Measurements from ENCODE around the gene SPAG5.
"Not testable (repeated sequence)": the region's sequence is repeated elsewhere in the genome, so short reads cannot be mapped to it uniquely, and the experiment has no call there.

Gene SPAG5

DNA sequence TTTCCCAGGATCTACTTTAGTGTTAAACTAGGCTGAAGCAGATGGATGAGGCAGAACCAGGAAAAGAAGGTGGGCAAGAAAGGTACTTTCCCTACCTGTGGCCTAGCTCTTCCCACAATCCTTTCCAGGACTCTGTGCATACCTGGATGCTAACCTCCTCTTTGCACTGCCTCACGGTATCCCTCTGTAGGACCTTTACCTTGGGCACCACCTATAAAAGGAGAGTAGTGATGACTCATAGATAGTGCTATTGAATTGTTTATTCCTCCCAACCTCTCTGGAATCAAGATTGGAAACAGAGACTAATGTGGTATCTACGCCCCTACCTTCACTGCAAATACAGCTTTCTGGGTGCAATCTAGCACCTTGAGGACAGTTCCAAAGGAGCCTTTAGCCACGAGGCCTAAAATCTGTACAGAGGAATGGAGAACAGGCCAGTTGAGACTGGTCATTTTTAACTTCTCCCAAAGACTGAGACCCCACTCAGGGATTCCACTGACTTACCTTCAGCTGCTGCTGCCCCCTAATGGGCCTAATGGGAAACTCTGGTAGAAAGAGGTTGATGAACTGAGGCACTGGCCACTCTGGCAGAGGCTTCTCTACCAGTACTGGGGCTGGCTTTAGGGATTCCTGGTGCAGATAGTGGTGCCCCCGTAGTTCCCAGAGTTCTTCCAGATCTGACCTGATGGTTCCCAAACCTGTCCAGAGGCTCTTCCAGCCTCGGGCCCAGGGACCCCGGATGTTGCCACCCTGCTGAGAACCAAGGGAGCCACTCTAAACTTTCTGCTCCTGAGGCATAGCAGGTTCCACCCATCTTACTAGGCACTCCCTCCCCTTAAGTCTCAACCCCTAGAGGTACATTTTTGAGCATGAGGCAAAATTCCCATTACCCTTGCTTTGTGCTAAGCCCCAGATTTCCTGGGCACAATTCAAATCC lies 14.4 kb upstream of the SPAG5 start:
- DNase-seq (ENCODE audit: low read depth) = no peak

DNA sequence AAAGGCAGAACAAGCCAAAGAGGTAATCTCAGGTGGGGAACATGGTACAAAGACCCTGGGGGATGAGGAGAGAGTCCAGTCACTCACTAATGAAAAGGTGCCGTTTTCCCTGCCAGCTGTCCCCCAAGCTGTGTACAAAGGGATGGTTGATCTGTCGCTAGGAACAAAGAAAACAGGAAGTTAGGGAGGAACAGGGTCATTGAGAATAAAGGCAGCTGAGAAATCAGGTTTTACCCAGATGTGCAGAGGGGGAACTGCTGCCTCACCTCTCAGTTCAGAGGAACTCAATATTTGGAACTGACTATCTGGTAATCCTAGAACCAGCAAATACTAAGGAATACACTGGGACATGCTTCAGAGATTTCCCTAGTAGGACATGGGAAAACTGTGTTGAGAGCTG lies 13.7 kb upstream of the SPAG5 start:
- no peak for DNase-seq (ENCODE audit: low read depth)

DNA sequence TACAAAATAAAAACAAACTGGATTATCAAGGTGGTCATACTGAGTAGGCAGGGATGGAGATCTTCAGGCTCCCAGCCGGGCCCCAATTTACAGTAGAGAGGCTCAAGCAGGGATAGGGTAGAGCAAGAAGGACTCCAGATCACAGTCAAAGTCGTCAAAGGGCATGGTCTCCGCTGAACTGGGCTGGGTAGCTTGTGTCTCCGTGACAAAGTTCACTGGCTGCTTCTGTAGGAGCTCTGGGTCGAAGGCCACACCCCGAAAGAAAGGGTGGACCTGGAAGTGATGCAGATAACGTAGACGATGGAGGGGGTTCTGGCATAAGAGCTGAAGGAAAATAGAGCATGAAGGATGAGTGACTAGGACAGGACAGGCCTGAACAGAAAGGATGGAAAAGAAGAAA lies 11.6 kb upstream of the SPAG5 start:
- DNase-seq (ENCODE audit: low read depth) = no peak

DNA sequence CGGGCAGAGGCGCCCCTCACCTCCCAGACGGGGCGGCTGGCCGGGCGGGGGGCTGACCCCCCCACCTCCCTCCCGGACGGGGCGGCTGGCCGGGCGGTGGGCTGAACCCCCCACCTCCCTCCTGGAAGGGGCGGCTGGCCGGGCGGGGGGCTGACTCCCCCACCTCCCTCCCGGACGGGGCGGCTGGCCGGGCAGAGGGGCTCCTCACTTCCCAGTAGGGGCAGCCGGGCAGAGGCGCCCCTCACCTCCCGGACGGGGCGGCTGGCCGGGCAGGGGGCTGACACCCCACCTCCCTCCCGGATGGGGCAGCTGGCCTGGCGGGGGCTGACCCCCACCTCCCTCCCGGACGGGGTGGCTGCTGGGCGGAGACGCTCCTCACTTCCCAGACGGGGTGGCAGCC lies 5.2 kb upstream of the SPAG5 start:
- not testable (repeated sequence) for DNase-seq (ENCODE audit: low read depth)

DNA sequence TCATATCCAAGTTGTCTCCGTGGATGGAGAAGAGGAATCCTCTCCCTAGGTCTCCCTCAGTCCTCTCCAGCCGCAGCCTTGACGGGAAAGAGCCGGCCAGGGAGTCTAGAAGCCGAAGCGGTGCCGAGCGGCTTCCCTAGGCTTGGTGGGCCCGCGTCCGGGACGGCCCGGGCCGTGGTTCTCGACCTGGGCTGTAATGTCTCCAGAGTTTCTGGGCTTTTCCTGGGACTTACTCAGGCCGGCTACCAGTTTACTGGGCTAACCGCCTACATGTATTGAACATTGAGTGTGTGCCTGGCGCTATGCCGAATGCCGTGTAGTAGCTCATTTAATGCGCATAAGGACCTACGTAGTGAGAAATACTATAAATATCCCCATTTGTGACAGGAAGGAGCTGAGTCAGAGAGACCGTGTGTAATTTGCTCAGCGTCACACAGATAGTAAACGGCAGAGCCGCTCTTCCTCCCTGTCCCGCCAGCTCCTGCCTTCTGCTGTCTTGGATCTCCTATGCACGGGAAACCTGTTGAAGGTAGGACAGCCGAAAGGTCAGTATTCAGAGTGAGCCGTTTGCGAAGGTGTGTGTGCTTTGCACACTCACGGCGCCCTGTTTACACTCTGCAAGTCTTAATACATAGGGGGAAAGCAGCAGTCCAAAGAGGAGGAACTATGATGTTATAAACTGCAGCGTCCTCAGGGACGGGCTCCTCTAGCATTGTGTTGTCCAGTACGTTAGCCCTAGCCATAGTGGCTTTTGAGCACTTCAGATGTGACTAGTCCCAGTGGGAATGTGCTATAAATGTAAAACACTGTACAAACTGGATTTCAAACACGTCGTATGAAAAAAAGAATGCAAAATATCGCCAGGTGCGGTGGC lies 723 bp upstream of the SPAG5 start:
- DNase-seq (ENCODE audit: low read depth) = peak; percentile 19

DNA sequence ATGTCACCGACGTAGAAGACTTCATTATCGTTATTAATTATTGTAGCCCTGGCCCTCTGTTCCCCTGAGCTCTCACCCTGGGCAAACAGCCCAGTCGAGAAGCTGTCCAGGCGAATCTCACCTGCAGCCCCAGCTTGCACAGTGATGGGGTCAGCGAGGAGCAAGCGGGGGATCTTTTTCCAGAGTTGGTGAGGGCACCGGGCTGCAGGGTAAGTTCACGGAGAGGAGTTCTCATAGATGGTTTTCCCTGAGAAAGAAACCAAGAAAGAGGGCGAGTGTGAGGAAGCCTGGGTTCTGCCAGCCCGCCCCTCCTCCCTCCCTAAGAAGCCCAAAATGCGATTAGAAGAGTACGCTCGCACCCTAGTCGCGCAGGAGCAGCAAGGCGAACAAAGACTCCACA lies 436 bp downstream of the SPAG5 start:
- no peak for DNase-seq (ENCODE audit: low read depth)

DNA sequence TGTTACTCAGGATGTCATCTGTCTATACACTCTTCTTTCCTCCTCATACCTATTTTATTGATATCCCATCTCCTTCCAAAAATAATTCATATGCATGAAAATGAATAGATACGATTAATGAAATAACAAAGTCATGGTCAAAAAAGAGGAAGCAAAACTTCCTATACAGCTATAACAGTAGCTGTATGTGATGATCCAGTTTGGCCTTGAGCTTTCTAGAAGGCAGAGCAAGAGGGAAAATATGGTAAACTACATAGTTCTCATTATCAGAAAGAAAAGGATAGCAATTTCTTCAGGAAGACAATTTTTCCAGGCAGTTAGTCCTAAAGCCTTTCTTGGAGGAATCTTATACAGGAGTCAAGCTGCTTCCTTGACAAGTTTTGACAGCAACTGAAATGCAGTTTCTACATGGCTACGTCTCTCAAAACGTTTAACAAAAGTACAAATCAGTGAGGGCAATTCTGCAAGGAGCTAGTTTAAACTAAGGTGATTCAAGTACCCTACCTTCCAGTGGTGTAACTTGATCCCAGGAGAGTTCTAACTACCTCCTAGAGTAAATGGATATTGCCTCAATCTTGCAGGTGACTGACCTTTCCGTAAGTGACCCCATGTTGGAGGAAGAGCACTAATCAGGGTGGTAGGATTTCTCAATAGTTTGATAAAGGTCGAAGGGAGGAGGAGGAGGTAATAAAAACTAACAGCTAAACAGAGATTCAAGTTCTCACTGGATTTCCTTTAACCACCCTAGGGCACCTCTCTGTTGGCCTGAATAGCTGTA lies 1.0 kb downstream of the SPAG5 start:
- no peak for DNase-seq (ENCODE audit: low read depth)

DNA sequence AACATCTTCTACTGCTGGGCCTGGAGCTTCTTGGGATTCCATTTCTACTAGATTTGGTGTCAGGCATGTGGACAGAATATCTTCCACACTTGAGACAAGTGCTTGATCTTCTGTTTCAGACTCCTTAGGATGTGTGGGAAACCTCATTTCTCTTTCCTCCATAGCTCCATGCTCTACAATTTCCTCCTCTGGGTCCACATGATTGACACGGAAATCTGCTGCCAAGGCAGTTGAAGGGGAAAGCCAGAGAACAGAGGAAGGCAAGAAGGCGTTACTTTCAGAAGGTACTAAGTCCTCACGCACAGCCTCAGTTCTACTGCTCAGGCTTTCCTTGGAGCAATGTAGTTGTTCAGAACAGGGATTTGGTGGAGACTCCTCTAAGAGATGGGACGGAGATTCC lies 6.6 kb downstream of the SPAG5 start:
- no peak for DNase-seq (ENCODE audit: low read depth)

DNA sequence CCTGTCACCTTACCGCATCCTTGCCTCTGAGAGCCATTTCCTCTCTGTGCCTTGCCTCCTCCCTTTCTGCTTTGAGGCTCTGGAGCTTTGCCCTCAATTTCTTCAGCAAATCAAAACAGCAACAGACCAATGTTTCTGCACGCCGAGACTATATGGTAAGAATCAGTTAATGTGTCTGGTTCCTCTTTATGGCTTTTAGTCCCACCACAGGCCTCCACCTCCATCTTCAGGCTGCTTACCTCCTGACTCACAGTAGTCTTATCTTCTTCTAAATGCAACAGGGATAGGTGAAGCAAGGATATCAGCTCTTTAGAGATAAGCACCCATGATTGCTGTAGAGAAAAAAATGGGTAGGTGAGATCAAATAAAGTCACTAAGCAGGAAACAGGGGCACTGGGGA lies 13.0 kb downstream of the SPAG5 start:
- DNase-seq (ENCODE audit: low read depth) = no peak

DNA sequence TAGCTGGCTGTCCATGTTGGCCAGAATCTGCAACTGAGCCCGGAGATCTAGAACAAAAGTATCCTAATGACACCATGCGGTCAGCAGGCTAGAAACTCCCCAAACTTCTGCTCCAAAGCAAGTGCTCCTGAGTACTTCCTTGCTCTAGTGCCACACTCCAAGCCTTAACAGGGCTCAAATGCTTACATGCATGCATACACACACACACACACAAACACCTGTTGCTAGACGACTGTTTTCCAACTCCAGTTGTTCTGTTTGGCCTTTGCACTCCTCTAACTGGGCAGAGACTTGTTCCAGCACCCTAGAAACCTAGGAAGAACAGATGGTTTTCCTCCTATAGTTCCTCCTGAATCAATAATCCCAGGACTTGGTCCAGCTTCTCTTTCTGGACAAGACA lies 14.4 kb downstream of the SPAG5 start:
- no peak for DNase-seq (ENCODE audit: low read depth)

DNA sequence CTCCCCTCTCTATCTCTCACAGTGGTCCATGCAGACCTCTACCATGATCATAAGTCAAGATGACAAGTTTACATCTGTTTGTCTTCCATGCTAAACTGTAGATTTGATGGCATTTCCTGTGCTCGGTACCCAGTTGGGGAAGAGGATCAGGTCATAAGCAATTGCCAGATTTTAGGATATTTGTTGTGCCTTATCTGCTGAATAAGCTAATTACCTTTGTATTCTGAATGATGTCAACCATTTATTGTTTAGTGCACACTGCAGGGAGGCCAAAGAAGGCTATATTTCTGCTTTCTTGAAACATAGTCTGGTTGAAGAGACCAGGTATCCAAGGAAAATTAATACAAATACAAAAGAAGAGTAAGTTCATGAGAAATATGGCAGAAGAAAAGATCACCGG lies 16.3 kb downstream of the SPAG5 start:
- DNase-seq (ENCODE audit: low read depth) = no peak

DNA sequence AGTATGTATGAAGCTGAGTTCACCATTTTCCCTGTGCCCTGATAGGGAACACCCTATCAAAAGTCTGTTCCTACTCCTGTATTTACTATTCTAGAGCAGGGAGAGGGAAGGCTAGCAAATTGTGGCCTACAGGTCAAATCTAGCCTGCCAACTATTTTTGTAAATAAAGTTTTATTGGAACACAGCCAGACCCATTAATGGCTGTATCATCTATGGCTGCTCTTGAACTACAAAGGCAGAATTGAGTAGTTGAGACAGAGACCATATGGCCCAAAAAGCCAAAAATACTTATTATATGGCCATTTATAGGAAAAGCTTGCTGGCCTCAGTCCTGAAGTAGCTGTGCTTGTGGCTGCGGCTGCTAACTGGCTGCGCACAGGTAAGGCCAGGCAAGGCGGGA lies 17.9 kb downstream of the SPAG5 start:
- no peak for DNase-seq (ENCODE audit: low read depth)

DNA sequence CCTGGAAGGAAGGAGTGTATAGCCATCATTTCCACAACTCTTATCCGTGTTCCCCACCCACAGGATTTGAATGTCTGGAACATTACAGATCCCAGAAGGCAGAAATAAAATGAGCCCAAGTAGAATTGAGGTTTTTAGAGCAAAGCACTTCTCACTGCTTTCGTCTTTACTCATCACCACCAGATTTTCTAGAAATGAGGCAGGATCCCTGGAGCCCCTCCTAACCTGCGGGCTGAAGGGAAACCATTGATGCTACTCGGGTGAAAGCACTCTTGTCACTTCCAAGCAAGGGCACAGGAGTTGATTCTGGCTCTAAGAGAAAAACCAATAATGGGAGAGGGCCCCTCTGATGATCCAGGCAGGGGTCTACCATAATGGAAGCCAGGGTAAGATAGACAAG lies 19.3 kb downstream of the SPAG5 start:
- DNase-seq (ENCODE audit: low read depth) = no peak

DNA sequence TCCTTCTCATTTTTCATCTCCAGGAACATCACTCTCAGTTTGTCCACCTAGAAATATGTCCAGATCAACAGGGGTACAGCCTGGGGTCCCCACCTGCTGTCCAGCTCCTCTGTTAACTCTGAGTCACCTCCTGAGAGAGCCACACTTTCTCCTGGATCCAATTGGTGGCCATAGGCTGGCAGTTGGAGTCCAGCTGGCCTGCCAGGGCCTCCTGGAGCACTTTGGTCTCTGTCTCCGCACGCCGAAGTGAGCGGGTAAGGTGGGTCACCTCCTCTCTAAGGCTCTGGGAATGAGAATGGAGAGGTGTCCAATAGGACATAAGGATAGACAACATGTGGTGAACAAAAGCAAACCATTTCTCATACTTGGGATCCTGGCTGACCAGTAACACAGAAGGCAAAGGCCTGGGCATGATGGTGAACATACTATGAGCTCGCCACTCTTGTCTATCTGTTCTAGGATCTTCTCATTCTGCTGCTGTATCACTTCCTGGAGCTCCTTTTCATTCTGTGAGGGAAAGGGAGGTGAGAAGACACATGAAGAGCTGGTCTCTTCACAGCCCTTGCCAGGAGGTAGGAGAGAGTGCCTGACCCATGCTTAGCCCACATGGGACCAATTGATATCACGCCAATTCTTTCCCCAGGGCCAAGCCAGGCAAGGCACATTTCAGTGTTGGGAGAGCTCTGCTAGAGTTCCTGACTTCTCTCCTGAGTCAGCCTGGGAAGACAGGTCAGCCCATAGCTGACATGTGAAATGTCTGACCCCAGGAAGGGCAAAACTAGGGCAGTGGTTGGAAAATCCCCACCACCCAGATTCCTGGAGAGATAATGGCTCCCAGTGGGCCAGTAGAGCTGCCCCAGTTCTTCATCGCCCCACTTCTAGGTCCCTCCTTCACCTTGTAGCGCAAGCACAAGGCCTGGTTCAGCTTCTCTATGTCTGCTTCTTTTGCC lies 20.3 kb downstream of the SPAG5 start:
- no peak for DNase-seq (ENCODE audit: low read depth)

DNA sequence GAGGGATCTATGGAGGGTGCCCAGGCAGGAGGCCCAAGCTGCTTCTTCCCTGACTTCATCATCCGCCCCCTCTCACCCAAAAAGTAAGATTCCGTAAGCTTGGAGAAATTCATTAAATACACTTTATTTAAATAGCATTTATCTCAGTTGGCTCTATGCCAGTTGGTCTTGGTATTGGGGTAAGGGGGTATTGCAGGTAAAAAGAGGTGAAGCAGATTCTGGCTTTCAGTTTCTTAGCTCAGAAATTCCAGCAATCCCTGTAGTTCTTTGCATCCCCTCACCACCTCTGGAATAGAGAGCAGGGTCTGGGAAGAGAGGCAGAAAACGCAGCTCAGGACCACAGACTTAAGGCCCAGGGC lies 21.4 kb downstream of the SPAG5 start:
- DNase-seq (ENCODE audit: low read depth) = no peak

DNA sequence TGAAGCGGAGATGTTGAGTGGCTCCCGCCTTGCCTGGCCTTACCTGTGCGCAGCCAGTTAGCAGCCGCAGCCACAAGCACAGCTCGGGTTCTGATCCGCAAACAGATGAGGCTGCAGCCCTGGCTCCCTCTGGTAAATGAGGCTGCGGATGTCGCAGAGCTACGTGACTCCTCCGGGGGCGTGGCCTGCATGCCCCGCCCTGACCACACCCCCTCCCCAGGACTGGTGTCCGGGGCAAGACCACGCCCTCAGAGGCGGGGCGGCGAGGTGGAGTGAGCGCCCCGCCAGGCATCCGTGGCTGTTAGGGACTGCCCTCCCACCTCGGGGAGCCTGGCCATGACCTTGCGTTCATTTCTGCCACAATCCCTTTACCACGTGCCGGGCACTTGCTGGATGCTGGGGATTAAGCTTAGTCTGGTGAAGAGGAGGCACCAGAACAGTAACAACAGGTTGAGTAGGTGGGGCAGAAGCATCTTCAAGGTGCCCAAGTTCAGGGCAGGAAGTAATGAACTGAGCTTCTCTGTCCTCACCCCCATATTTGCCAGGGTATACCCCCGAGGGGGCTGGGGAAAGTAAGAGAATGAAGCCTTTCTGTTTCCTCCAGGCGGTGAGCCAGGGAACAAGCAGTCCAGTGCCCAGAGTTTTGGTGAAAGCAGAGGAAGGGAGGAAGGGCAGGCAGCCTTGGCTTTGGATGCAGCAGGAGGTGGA lies 21.9 kb downstream of the SPAG5 start, which contains the start of gene ALDOC:
Gene ALDOC, minus strand, starts transcription at position 138 of the 708 bp plus-strand sequence. CDS start 1,363 bp downstream, outside the sequence.
- peak; percentile 95 for DNase-seq (ENCODE audit: low read depth)

DNA sequence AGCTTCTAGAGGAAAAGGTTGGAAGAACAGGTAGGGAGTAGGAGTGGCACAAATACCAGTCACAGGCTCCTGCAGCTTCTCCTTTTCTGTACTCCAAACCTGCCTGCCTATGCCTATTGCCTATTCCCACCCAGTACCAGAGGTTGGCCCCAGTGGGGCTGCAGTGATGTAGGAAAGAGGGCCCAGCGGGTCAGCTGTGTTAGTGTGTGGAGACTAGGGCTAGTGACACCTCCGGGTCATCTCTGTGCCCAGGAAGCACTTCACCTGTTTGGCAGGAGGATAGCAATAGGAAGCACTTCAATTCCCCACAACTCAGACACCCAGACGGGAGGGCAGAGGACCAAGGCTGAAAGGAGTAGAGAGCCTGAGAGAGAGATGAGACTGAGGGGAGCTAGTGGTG lies 22.8 kb downstream of the SPAG5 start:
- not testable (repeated sequence) for DNase-seq (ENCODE audit: low read depth)

DNA sequence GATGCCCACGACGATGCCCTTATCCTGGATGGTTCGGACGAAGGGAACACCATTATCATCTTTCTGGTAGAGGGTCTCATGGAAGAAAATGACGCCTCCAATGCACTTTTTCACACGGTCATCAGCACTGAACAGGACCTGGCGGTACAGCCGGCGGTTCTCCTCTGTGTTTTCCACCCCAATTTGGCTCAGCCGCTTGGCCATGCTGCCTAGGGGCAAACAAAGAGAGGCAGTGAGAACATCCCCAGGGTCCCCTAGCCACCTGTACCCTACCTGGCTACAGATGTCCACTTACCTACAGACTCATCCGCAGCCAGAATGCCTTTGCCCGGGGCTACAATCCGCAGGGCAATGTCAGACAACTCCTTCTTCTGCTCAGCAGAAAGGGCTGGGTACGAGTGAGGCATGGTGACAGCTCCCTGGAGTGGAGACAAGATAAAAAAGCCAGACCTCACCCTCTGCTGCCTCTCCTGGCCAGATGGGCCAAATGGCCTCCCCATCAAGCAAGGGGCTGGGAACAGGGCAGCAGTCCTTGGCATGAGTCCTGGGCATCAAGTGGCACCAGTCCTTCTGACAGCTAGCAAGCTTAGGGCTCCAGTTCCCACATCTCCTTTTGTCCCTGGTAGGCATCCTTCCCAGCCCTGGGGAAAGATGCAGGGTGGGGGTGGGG lies 23.6 kb downstream of the SPAG5 start:
- DNase-seq (ENCODE audit: low read depth) = no peak

DNA sequence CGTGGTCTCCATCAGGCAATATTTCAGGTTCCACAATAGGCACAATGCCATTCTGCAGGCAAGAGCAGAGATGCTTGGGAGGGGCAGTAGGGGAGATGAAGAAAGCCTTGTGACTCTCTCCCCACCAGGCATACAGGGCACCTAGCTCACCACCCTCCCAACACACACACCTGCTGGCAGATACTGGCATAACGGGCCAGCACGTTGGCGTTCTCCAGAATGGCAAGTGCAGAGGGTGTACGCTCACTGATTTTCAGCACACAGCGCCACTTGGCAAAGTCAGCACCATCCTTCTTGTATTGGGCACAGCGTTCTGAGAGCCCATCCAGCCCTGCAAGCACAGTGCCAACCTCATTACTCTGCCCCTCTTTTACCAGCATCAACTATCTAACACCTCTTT lies 24.3 kb downstream of the SPAG5 start:
- DNase-seq (ENCODE audit: low read depth) = no peak

DNA sequence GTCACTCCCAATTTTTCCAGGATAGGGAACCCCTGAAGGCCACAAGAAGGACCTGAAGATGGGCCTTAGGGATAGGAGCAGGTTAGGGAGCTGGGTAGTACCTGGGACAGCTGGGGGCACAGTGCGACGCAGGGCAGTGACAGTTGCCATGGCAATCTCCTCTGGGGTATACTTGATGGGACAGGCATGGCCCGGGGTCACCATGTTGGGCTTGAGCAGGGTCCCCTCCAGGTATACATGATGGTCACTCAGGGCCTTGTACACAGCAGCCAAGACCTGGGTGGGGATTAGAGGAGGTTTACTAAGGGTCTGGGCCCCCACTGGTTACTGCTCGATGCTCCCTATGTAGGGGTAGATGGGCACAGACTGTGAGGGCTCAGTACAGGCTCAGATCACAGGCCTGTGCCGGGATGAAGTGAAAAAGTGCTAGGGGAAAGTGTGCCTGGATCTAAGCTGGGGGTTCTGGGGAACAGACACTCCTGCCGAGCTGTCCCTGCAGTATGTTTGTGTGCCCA lies 24.8 kb downstream of the SPAG5 start:
- no peak for DNase-seq (ENCODE audit: low read depth)

Measured in stimulated activated CD8-positive, alpha-beta memory T cell treated with anti-CD3 and anti-CD28 coated beads, Interleukin-15, amount 100 ng/mL, for 24 hours (primary cell).